ENCODE results near the gene PIGU. TPM values are rescaled to one million over a fixed set of nuclear protein-coding genes. Genes with fewer than 3 reads are reported as not detected.
A peak's percentile ranks its signal among the peaks of the same experiment; 100 is the strongest.

The PIGU gene
- total RNA-seq, 1 donor from 2014 or later: 41.5 TPM

GRCh38 chr20:34574426-34574825 is 102.5 kb downstream of the PIGU start:
- peaks cover 14 to 25% of the 10 kb centered on the region in 2 donors for H3K36me3 ChIP-seq
- intact Hi-C loops (cut with DNase I): no loop called here
- no peak overlapping the region for H3K4me3 ChIP-seq
- H3K27me3 ChIP-seq: no peaks in the 10 kb centered on the region
- no peak for TF ChIP-seq CTCF (IDR thresholded peaks at IDR 0.05)
- DNase-seq (ENCODE audit: low spot score in 2 of 2): peak in 1 of 2 donors; percentile 3
- H3K9me3 ChIP-seq: no peaks in the 10 kb centered on the region
- peaks cover 0 to 7% of the 10 kb centered on the region in 2 donors for H3K4me1 ChIP-seq
- no peak overlapping the region for H3K27ac ChIP-seq

GRCh38 chr20:34573541-34574300 is 103.2 kb downstream of the PIGU start:
- peak in 1 of 2 donors; percentile 51 for DNase-seq (ENCODE audit: low spot score in 2 of 2)
- intact Hi-C loops (cut with DNase I): no loop called here

GRCh38 chr20:34571753-34572152 is 105.1 kb downstream of the PIGU start:
- Histone ChIP-seq H3K4me1 (no peaks in the 10 kb centered on the region), H3K27me3 (no peaks in the 10 kb centered on the region), H3K36me3 (peaks cover 14 to 27% of the 10 kb centered on the region in 2 donors), H3K4me3 (no peak overlapping the region), H3K27ac (no peak overlapping the region), H3K9me3 (no peaks in the 10 kb centered on the region)
- intact Hi-C loops (cut with DNase I): no loop called here
- no peak for DNase-seq (ENCODE audit: low spot score in 2 of 2)
- no peak for TF ChIP-seq CTCF (IDR thresholded peaks at IDR 0.05)

More at GRCh38 chr20:34573541-34574300, 103.2 kb downstream of the PIGU start:
- H3K36me3 ChIP-seq: peaks cover 14 to 25% of the 10 kb centered on the region in 2 donors
- H3K27ac ChIP-seq: no peak overlapping the region
- no peaks in the 10 kb centered on the region for H3K27me3 ChIP-seq
- no peak overlapping the region for H3K4me3 ChIP-seq
- no peak for TF ChIP-seq CTCF (IDR thresholded peaks at IDR 0.05)
- peaks cover 0 to 2% of the 10 kb centered on the region in 2 donors for H3K4me1 ChIP-seq
- no peaks in the 10 kb centered on the region for H3K9me3 ChIP-seq

GRCh38 chr20:34570859-34571306 is 106.0 kb downstream of the PIGU start:
- H3K27ac ChIP-seq: no peak overlapping the region
- no peak overlapping the region for H3K4me3 ChIP-seq
- no peak for DNase-seq (ENCODE audit: low spot score in 2 of 2)
- no peak for TF ChIP-seq CTCF (IDR thresholded peaks at IDR 0.05)
- H3K9me3 ChIP-seq: no peaks in the 10 kb centered on the region
- H3K36me3 ChIP-seq: peaks cover 14 to 28% of the 10 kb centered on the region in 2 donors
- H3K27me3 ChIP-seq: no peaks in the 10 kb centered on the region
- intact Hi-C loops (cut with DNase I): no loop called here
- H3K4me1 ChIP-seq: no peaks in the 10 kb centered on the region

GRCh38 chr20:34569598-34569997 is 107.3 kb downstream of the PIGU start:
- H3K27ac ChIP-seq: no peak overlapping the region
- no peak for DNase-seq (ENCODE audit: low spot score in 2 of 2)
- H3K9me3 ChIP-seq: no peaks in the 10 kb centered on the region
- H3K4me1 ChIP-seq: no peaks in the 10 kb centered on the region
- intact Hi-C loops (cut with DNase I): no loop called here
- H3K4me3 ChIP-seq: no peak overlapping the region
- peaks cover 13 to 22% of the 10 kb centered on the region in 2 donors for H3K36me3 ChIP-seq
- no peaks in the 10 kb centered on the region for H3K27me3 ChIP-seq
- no peak for TF ChIP-seq CTCF (IDR thresholded peaks at IDR 0.05)
